ENCODE data around the gene PLAAT1.

The PLAAT1 gene

DNA sequence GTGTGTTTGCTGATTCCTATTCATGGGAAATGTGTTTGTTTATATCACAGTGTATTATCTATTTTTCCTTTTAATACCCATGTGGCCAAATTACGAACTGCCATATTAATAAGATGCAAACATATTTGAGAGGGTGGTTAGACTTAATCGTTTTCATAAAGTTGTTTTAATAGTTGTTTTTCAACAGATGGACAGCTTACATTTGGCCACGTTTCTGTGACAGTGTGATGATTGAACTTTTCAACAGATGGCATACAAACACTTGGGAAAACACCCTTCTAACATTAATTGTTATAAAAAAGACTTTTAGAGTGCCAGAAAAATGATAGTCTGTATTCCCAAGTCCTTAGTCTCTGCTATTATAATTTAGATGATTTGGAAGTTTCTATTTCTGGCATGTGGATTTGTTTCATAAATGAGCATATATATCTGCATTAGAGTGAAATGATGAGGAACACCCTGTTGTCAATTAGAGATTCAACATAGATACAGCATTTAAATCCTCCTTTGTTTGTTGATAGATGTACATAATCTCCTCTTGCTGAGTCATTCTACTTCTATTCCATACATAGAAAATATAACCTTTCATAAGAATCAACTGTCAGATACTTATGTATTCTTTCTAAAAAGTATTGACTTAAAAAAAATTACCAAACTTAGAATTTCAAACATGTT is 13.1 kb downstream of the PLAAT1 start:
- no peak for DNase-seq (ENCODE audit: low read depth)

GRCh38 chr3:193261970-193262369 is 20.9 kb downstream of the PLAAT1 start:
- DNase-seq (ENCODE audit: low read depth) = no peak

DNA sequence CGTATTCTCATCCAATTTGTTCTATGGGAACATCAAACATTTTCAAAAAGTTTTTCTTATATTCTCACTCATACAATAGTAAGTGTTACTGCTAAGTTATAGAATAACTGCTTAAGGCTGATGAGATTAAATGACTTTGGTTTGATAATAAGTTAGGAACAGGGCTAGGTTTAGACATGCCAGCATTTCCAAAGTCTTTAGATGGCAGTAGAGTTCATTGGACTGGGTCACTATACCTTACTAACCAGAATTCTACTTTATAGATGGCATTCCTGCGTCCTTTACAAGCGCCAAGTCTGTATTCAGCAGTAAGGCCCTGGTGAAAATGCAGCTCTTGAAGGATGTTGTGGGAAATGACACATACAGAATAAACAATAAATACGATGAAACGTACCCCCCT is 21.7 kb downstream of the PLAAT1 start:
- DNase-seq (ENCODE audit: low read depth) = no peak

DNA sequence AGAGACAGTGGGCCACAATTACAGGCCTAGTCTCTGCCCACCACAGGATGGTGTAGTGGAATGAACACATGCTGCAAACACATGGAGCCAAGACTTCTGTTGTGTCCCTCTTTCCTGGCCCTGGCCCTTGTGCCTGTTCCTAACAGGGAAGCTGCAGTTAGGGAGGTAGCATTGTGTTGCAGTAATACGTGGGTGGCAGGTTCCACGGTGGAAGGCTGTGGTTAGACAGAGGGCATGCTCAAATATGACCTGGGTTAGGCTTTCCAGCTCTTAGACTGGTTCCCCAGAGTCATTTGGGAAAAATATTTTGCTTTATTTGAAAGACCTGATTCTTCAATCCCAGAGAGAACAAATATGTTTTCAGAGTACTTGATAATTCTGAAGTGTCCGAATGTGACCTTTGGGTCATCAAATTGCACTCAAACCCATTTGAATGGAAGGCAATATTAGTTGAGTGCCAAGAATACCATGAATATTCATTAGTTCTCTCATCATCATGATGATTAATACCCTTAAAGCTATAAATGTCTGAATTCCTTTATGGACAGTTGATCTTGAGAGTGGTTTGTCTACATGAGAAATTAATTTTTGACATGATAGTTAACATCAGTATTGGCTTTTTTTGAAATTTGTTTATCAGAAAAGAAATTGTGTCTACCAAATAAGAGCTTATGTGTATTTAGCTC is 28.5 kb downstream of the PLAAT1 start:
- no peak for DNase-seq (ENCODE audit: low read depth)

DNA sequence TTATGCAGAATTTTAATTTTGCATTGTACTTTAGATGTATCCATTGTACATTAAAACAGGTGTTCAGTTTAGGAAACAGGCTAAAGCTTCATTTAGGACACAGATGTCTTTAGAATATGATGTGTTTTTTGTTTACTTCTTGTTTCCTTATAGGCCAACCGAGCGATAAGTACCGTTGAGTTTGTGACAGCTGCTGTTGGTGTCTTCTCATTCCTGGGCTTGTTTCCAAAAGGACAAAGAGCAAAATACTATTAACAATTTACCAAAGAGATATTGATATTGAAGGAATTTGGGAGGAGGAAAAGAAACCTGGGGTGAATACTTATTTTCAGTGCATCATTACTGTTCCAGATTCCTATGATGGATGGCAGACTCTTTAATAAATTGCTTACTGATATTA is 29.4 kb downstream of the PLAAT1 start:
- no peak for DNase-seq (ENCODE audit: low read depth)

GRCh38 chr3:193271101-193271840 is 30.2 kb downstream of the PLAAT1 start:
- DNase-seq (ENCODE audit: low read depth) = no peak

GRCh38 chr3:193292386-193292785 is 51.4 kb downstream of the PLAAT1 start:
- DNase-seq (ENCODE audit: low read depth) = no peak

GRCh38 chr3:193295985-193296384 is 55.0 kb downstream of the PLAAT1 start:
- DNase-seq (ENCODE audit: low read depth) = no peak

GRCh38 chr3:193297421-193297820 is 56.4 kb downstream of the PLAAT1 start:
- no peak for DNase-seq (ENCODE audit: low read depth)

DNA sequence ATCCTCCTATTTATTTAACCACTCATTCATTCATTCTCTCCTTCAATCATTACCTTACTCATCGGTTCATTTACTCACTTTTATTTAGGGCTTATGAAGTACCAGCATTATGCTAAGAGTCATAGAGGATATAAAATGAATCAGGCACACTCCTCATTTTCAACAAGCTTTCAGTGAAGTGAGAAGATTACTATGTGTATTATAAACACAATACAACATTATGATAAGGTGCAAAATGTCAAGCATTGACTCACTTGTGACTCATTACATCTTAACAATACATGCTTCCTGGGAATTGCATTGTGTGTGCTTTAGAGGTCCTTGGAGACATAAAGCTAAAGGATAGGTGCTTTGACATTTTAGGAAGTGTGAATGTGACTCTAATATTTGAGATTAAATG is 60.4 kb downstream of the PLAAT1 start:
- DNase-seq (ENCODE audit: low read depth) = no peak

DNA sequence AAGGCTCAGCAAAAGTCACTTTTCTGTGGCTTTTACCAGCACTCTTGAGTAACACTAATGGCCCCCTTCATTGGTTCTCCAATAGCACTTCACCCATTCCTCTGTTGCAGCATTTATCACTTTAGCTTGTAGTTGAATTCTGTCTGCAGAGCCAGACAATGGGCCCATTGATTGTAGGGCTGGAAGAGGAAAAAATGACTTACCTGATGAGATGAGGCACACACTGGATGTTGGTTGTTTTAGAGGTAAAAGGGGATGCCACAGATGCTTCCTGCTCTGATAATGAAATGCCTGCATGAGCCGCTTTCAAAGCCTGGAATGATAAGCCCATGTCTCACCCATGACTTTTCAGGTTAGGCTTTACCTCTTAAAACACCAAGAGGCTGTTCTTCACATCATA is 64.3 kb downstream of the PLAAT1 start:
- DNase-seq (ENCODE audit: low read depth) = no peak

GRCh38 chr3:193310914-193311723 is 70.1 kb downstream of the PLAAT1 start:
- no peak for DNase-seq (ENCODE audit: low read depth)

DNA sequence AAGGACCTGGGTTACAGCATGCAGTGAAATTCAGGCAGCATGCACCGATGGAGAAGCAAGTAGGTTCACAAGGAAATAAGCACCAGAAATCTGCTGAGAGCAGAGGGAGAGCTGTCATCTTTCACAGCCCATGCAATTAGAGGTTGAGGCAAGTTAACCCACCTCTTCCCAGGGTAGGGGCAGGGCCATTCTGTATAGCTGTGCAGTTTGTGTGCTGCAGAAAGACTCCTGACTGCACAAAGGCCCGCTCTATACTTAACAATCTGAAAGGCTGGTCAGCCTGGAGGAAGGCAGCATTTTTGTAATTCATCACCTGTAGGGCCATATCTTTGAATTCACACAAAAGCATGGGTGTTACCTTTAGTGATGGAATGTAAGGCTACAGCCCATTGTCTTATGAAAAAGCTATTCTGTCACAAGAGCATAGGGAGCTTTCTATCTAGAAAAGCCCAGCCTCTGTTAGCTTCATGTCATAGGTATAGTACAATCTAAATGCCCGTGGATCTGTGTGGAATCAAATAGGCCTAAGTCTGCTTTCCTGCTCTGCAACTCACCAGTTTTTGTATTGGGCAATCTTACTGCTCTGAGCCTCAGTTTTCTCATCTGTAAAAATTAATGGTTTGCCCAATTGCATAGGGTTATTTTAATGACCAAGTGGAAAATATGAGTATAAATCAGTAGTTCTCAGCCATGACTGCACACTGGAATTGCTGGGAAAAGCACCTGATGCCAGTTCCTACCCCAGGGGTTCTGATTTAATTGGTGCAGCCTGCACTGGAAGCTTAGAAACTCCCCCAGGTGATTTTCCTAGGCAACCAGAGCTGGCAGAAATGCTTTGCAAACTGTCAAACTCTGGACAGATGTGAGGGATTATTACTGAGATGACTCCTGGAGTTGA is 72.3 kb downstream of the PLAAT1 start:
- no peak for DNase-seq (ENCODE audit: low read depth)

- no peak for DNase-seq (ENCODE audit: low read depth)
These were observed 73.1 kb downstream of the PLAAT1 start for GRCh38 chr3:193314161-193314560.

DNA sequence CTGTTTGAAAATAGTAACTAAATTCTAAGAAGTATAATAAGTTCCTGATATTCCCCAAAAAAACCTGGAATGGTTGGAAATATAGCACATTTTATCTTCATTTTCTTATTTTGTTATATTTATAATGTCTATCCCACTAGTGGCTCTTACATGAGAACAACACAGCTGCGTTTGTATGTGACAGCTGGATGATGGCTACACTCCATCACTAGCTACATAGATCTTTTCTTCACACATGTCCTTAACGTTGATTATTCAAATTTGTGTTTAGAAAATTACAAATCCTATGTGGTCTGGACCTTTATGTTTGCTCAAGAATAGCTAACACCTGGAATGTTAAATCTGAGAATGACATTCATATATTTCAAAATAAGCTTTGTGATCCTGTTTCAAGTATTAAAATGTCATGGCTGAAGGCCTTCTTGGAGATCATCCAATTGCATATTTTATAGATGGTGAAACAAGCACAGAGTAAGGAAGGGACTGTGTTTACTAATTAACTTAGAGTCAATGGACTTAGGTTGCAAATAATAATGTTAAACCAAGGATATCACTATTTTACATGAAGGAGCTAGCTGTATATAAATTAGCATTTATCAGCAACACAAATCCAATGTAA is 76.8 kb downstream of the PLAAT1 start:
- no peak for DNase-seq (ENCODE audit: low read depth)

Measured in stimulated activated CD8-positive, alpha-beta memory T cell treated with anti-CD3 and anti-CD28 coated beads, Interleukin-4, amount 100 ng/mL, for 24 hours (primary cell).